SK-N-SH (cell line): ENCODE measurements around the gene CHAC1.

Experiments
- CTCF ChIP-seq: fragments of 200-600 bp; sonication (generic); IDR thresholded peaks from 2 replicates; pipeline ENCODE4 v1.6.1; 2017; ENCODE audit warnings: antibody characterized with exemption, mild to moderate bottlenecking, moderate library complexity
- EP300 ChIP-seq, 2 experiments: IDR thresholded peaks; 2 replicates each; pipeline versions ENCODE4 v1.4.0 to v1.6.1; 2012; ENCODE audit warnings: borderline replicate concordance in 1 of 2, low read depth in 1 of 2, low read length in 1 of 2
- GABPA ChIP-seq: IDR thresholded peaks from 2 replicates; pipeline ENCODE4 v1.4.0; 2012; ENCODE audit warnings: low read depth, mild to moderate bottlenecking
- POLR2AphosphoS5 ChIP-seq: IDR thresholded peaks from 2 replicates; pipeline ENCODE4 v1.6.1; 2012; ENCODE audit warnings: low read depth, low read length
- RAD21 ChIP-seq: IDR thresholded peaks from 2 replicates; pipeline ENCODE4 v1.6.1; 2012; ENCODE audit warnings: mild to moderate bottlenecking, low read length
- TAF1 ChIP-seq: IDR thresholded peaks from 2 replicates; pipeline ENCODE4 v1.6.1; 2012; ENCODE audit warnings: low read depth, mild to moderate bottlenecking, low read length, moderate library complexity, borderline replicate concordance

- TF ChIP-seq GABPA (no peak), CTCF (no peak), TAF1 (no peak), RAD21 (no peak), POLR2AphosphoS5 (no peak), EP300 (IDR thresholded peaks at IDR 0.05; ENCODE audit: borderline replicate concordance in 1 of 2, low read depth in 1 of 2, low read length in 1 of 2) (no peak)
Observed at GRCh38 chr15:40932649-40933516, 20.4 kb upstream of the CHAC1 start.
